Vagina (tissue), 2 donors: ENCODE measurements around the gene ACSL3.

Experiments
- POLR2AphosphoS5 ChIP-seq, 2 donors: sonication (generic); formaldehyde crosslinking; IDR thresholded peaks; one replicate each; pipeline ENCODE4 v1.9.0; 2017; ENCODE audit warnings: antibody characterized with exemption in 2 of 2, mild to moderate bottlenecking in 2 of 2, low read depth in 1 of 2; ENCODE audit not compliant: insufficient read depth in 1 of 2
- TF ChIP-seq, protein P1 (sequence below), 3 experiments: fragments of 450-650 bp in 2 of 3; fragments of 200-600 bp in 1 of 3; sonication (generic) in 1 of 3; IDR thresholded peaks; one replicate each; pipeline ENCODE4 v1.5.1; 2017 to 2019; ENCODE audit warnings: antibody characterized with exemption in 3 of 3, mild to moderate bottlenecking in 2 of 3, moderate library complexity in 2 of 3

DNA sequence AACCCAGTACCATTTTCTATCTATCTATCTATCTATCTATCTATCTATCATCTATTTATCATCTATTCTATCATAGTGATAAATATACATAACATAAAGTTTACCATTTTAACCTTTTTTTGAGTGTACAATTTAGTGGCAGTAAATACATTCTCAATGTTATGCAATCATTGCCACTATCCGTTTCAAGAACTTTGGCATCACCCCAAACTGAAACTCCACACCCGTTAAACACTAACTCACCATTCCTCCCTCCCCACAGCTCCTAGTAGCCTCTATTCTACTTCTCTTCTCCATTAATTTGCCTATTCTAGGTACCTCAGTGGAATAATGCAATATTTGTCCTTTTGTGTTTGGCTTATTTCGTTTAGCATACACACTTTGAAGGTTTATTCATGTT lies 108.7 kb downstream of the ACSL3 start:
- TF ChIP-seq, protein P1, sequence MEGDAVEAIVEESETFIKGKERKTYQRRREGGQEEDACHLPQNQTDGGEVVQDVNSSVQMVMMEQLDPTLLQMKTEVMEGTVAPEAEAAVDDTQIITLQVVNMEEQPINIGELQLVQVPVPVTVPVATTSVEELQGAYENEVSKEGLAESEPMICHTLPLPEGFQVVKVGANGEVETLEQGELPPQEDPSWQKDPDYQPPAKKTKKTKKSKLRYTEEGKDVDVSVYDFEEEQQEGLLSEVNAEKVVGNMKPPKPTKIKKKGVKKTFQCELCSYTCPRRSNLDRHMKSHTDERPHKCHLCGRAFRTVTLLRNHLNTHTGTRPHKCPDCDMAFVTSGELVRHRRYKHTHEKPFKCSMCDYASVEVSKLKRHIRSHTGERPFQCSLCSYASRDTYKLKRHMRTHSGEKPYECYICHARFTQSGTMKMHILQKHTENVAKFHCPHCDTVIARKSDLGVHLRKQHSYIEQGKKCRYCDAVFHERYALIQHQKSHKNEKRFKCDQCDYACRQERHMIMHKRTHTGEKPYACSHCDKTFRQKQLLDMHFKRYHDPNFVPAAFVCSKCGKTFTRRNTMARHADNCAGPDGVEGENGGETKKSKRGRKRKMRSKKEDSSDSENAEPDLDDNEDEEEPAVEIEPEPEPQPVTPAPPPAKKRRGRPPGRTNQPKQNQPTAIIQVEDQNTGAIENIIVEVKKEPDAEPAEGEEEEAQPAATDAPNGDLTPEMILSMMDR (IDR thresholded peaks at IDR 0.05) = no peak
- TF ChIP-seq POLR2AphosphoS5 (IDR thresholded peaks at IDR 0.05; ENCODE audit: insufficient read depth in 1 of 2, low read depth in 1 of 2) = no peak
